OCI-LY1 (cell line): ENCODE data around the gene VPS33B.

ENCODE experiments used
- EZH2 ChIP-seq: fragments of 200-600 bp; sonication (generic), shearing (Covaris generic); IDR thresholded peaks from 2 replicates; pipeline ENCODE4 v1.8.0; 2017; ENCODE audit warnings: borderline replicate concordance, mixed run types, mild to moderate bottlenecking, antibody characterized with exemption, low read length, moderate library complexity, mixed read lengths
- TF ChIP-seq, protein P1 (sequence below): fragments of 200-600 bp; sonication (generic), shearing (Covaris generic); IDR thresholded peaks from 2 replicates; pipeline ENCODE4 v1.5.1; 2017; ENCODE audit warnings: mild to moderate bottlenecking, antibody characterized with exemption, low read length, moderate library complexity, mixed read lengths

DNA sequence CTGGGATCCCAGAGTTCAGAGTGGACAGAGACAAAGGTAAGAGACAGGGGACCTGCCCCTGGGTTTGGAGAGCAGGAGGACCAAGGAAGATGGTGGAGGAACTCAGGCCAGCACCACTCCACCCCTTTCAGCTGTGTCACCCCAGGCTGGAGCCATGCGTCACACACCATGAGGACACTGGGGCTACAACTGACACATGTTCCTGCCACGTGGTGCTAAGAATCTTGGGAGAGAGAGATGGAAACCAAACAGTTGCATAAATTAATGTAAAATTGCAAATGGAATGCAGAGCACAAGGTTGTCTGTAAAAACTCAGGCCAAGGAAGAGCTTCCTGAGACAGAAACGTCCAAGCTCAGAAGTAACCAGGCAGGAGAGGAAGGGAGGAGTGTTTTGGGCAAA is 22.7 kb upstream of the VPS33B start:
- TF ChIP-seq, protein P1, sequence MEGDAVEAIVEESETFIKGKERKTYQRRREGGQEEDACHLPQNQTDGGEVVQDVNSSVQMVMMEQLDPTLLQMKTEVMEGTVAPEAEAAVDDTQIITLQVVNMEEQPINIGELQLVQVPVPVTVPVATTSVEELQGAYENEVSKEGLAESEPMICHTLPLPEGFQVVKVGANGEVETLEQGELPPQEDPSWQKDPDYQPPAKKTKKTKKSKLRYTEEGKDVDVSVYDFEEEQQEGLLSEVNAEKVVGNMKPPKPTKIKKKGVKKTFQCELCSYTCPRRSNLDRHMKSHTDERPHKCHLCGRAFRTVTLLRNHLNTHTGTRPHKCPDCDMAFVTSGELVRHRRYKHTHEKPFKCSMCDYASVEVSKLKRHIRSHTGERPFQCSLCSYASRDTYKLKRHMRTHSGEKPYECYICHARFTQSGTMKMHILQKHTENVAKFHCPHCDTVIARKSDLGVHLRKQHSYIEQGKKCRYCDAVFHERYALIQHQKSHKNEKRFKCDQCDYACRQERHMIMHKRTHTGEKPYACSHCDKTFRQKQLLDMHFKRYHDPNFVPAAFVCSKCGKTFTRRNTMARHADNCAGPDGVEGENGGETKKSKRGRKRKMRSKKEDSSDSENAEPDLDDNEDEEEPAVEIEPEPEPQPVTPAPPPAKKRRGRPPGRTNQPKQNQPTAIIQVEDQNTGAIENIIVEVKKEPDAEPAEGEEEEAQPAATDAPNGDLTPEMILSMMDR: no peak
- TF ChIP-seq EZH2: no peak
